Neural progenitor cell (in vitro differentiated cells): ENCODE measurements around the gene NPR3. TPM values are rescaled to one million over a fixed set of nuclear protein-coding genes. Genes with fewer than 3 reads are reported as not detected.

Experiments used
- DNase-seq: peaks from one replicate; pipeline ENCODE4 v3.0.0-alpha.2; 2016; ENCODE audit warnings: low spot score
- H2AFZ ChIP-seq: fragments of 200-600 bp; sonication (generic); replicated peaks from 2 replicates; pipeline ENCODE4 v1.6.1; 2016; ENCODE audit warnings: antibody characterized with exemption
- H3F3A ChIP-seq: fragments of 200-600 bp; sonication (generic); 2 replicates; pipeline ENCODE4 v1.6.1; 2016; ENCODE audit warnings: antibody characterized with exemption, low read depth
- H3K27ac ChIP-seq: fragments of 200-600 bp; sonication (generic); 2 replicates; pipeline ENCODE4 v1.5.1; 2016; ENCODE audit warnings: mild to moderate bottlenecking
- H3K27me3 ChIP-seq: fragments of 200-600 bp; sonication (generic); 2 replicates; pipeline ENCODE4 v1.6.1; 2016; ENCODE audit warnings: mild to moderate bottlenecking, moderate library complexity
- H3K36me3 ChIP-seq: fragments of 200-600 bp; sonication (generic); 2 replicates; pipeline ENCODE4 v1.5.1; 2016
- H3K4me1 ChIP-seq: fragments of 200-600 bp; sonication (generic); 2 replicates; pipeline ENCODE4 v1.6.1; 2016; ENCODE audit warnings: mixed run types
- H3K4me2 ChIP-seq: fragments of 200-600 bp; sonication (generic); 2 replicates; pipeline ENCODE4 v1.6.1; 2016
- H3K4me3 ChIP-seq: fragments of 200-600 bp; sonication (generic); 2 replicates; pipeline ENCODE4 v1.5.1; 2016
- H3K79me2 ChIP-seq: fragments of 200-600 bp; sonication (generic); 2 replicates; pipeline ENCODE4 v1.6.1; 2016; ENCODE audit warnings: low read depth
- H3K9ac ChIP-seq: fragments of 200-600 bp; sonication (generic); 2 replicates; pipeline ENCODE4 v1.6.1; 2016
- H3K9me3 ChIP-seq: fragments of 200-600 bp; sonication (generic); 2 replicates; pipeline ENCODE4 v1.5.1; 2016; ENCODE audit warnings: low read depth
- H4K20me1 ChIP-seq: fragments of 200-600 bp; sonication (generic); 2 replicates; pipeline ENCODE4 v1.6.1; 2016; ENCODE audit warnings: low read depth
- H3K27ac Mint-ChIP-seq: 3 replicates; pipeline ENCODE4 v1.8.0; 2021; ENCODE audit warnings: mixed read lengths
- H3K27me3 Mint-ChIP-seq: 2 replicates; pipeline ENCODE4 v1.8.0; 2022; ENCODE audit warnings: low read depth, mild to moderate bottlenecking, inconsistent platforms, moderate library complexity, mixed read lengths; ENCODE audit not compliant: insufficient read depth
- H3K36me3 Mint-ChIP-seq: 3 replicates; pipeline ENCODE4 v1.8.0; 2021; ENCODE audit warnings: mixed read lengths
- H3K4me1 Mint-ChIP-seq: 3 replicates; pipeline ENCODE4 v1.8.0; 2021; ENCODE audit warnings: mixed read lengths
- H3K4me3 Mint-ChIP-seq: 3 replicates; pipeline ENCODE4 v1.8.0; 2021; ENCODE audit warnings: mild to moderate bottlenecking, moderate library complexity, mixed read lengths
- H3K9me3 Mint-ChIP-seq: 3 replicates; pipeline ENCODE4 v1.8.0; 2020; ENCODE audit warnings: mixed read lengths
- CTCF ChIP-seq: fragments of 200-600 bp; sonication (generic); IDR thresholded peaks from 2 replicates; pipeline ENCODE4 v1.5.1; 2017; ENCODE audit warnings: antibody characterized with exemption, mild to moderate bottlenecking
- EZH2 ChIP-seq: fragments of 200-600 bp; sonication (generic); IDR thresholded peaks from 2 replicates; pipeline ENCODE4 v1.6.1; 2017; ENCODE audit warnings: antibody characterized with exemption, mild to moderate bottlenecking, moderate library complexity
- EZH2phosphoT487 ChIP-seq: fragments of 200-600 bp; sonication (generic); IDR thresholded peaks from 2 replicates; pipeline ENCODE4 v1.6.1; 2017; ENCODE audit warnings: antibody characterized with exemption
- total RNA-seq: library from RNA; depleted of rRNA; stranded (reverse); fragments of >200 nt; gene quantifications from 2 replicates; pipeline ENCODE4 v1.2.3, GENCODE V29; 2015; ENCODE audit warnings: low replicate concordance

The NPR3 gene
- total RNA-seq, 1 donor from 2014 or later: not detected

- Histone ChIP-seq H3F3A (no peaks in the 10 kb centered on the region), H3K4me3 (no peak overlapping the region), H3K4me1 (no peaks in the 10 kb centered on the region), H2AFZ (no peak overlapping the region), H3K9me3 (no peaks in the 10 kb centered on the region), H3K79me2 (no peaks in the 10 kb centered on the region), H3K4me2 (no peak overlapping the region), H3K9ac (no peak overlapping the region), H3K27me3 (no peaks in the 10 kb centered on the region), H3K27ac (no peak overlapping the region), H3K36me3 (no peaks in the 10 kb centered on the region), H4K20me1 (no peaks in the 10 kb centered on the region)
- Mint-ChIP-seq H3K4me1 (no peaks in the 10 kb centered on the region), H3K4me3 (no peak overlapping the region), H3K36me3 (no peaks in the 10 kb centered on the region), H3K9me3 (no peaks in the 10 kb centered on the region), H3K27me3 (peaks cover 8% of the 10 kb centered on the region), H3K27ac (no peak overlapping the region)
- TF ChIP-seq EZH2phosphoT487: no peak
- no peak for TF ChIP-seq CTCF
- TF ChIP-seq EZH2: no peak
- DNase-seq: no peak
Measured at GRCh38 chr5:32831624-32832023, 120.5 kb downstream of the NPR3 start.

- Mint-ChIP-seq H3K36me3 (no peaks in the 10 kb centered on the region), H3K4me1 (no peaks in the 10 kb centered on the region), H3K9me3 (no peaks in the 10 kb centered on the region), H3K27ac (no peak overlapping the region), H3K27me3 (peaks cover 6% of the 10 kb centered on the region), H3K4me3 (no peak overlapping the region)
- no peaks in the 10 kb centered on the region for H3K27me3 ChIP-seq
- no peak overlapping the region for H3K27ac ChIP-seq
- H2AFZ ChIP-seq: no peak overlapping the region
- no peaks in the 10 kb centered on the region for H3K4me1 ChIP-seq
- H3K79me2 ChIP-seq: no peaks in the 10 kb centered on the region
- no peak overlapping the region for H3K9ac ChIP-seq
- no peaks in the 10 kb centered on the region for H4K20me1 ChIP-seq
- no peaks in the 10 kb centered on the region for H3F3A ChIP-seq
- DNase-seq: no peak
- H3K4me2 ChIP-seq: no peak overlapping the region
- H3K4me3 ChIP-seq: no peak overlapping the region
- H3K9me3 ChIP-seq: no peaks in the 10 kb centered on the region
- H3K36me3 ChIP-seq: no peaks in the 10 kb centered on the region
- TF ChIP-seq CTCF: no peak
- no peak for TF ChIP-seq EZH2
- no peak for TF ChIP-seq EZH2phosphoT487
Measured at GRCh38 chr5:32833127-32833526, 122.0 kb downstream of the NPR3 start.

GRCh38 chr5:32833663-32834062 lies 122.5 kb downstream of the NPR3 start:
- Mint-ChIP-seq H3K9me3 (no peaks in the 10 kb centered on the region), H3K4me1 (no peaks in the 10 kb centered on the region), H3K27ac (no peak overlapping the region), H3K36me3 (no peaks in the 10 kb centered on the region), H3K4me3 (no peak overlapping the region), H3K27me3 (peaks cover 5% of the 10 kb centered on the region)
- DNase-seq: no peak
- H4K20me1 ChIP-seq: no peaks in the 10 kb centered on the region
- H3K4me3 ChIP-seq: no peak overlapping the region
- H3K4me2 ChIP-seq: no peak overlapping the region
- H3K27me3 ChIP-seq: no peaks in the 10 kb centered on the region
- TF ChIP-seq CTCF: no peak
- TF ChIP-seq EZH2phosphoT487: no peak
- no peak for TF ChIP-seq EZH2
- H3K9me3 ChIP-seq: no peaks in the 10 kb centered on the region
- no peak overlapping the region for H2AFZ ChIP-seq
- H3K9ac ChIP-seq: no peak overlapping the region
- H3K4me1 ChIP-seq: no peaks in the 10 kb centered on the region
- no peaks in the 10 kb centered on the region for H3F3A ChIP-seq
- no peaks in the 10 kb centered on the region for H3K36me3 ChIP-seq
- no peaks in the 10 kb centered on the region for H3K79me2 ChIP-seq
- no peak overlapping the region for H3K27ac ChIP-seq

- no peaks in the 10 kb centered on the region for H3K4me1 Mint-ChIP-seq
- Histone ChIP-seq H3K27ac (no peak overlapping the region), H3K27me3 (no peaks in the 10 kb centered on the region), H4K20me1 (no peaks in the 10 kb centered on the region), H3F3A (no peaks in the 10 kb centered on the region), H3K4me2 (no peak overlapping the region), H3K36me3 (no peaks in the 10 kb centered on the region), H2AFZ (no peak overlapping the region), H3K4me1 (no peaks in the 10 kb centered on the region), H3K9me3 (no peaks in the 10 kb centered on the region), H3K4me3 (no peak overlapping the region), H3K79me2 (no peaks in the 10 kb centered on the region), H3K9ac (no peak overlapping the region)
- no peak for DNase-seq
- H3K27ac Mint-ChIP-seq: no peak overlapping the region
- no peaks in the 10 kb centered on the region for H3K36me3 Mint-ChIP-seq
- no peak overlapping the region for H3K4me3 Mint-ChIP-seq
- H3K27me3 Mint-ChIP-seq: peaks cover 5% of the 10 kb centered on the region
- no peak for TF ChIP-seq EZH2phosphoT487
- TF ChIP-seq EZH2: no peak
- TF ChIP-seq CTCF: no peak
- H3K9me3 Mint-ChIP-seq: no peaks in the 10 kb centered on the region
Measured at GRCh38 chr5:32834251-32834650, 123.1 kb downstream of the NPR3 start.
